MCF 10A (cell line): ENCODE data around the gene PTPDC1. TPM values are rescaled to one million over a fixed set of nuclear protein-coding genes. Genes with fewer than 3 reads are reported as not detected.
A peak's percentile ranks its signal among the peaks of the same experiment; 100 is the strongest.

Experiments used
- BruUV-seq: library from RNA; stranded (reverse); fragments of 400-500 nt; replicated peaks from 2 replicates; lab custom pipeline; 2021; lab: Mats Ljungman, UMichigan
- CTCF ChIA-PET: fragments of 300-600 bp; sonication (Branson Sonifier 250); formaldehyde crosslinking; extraction: SDS; loops from one replicate; lab custom pipeline; 2021; ENCODE audit warnings: antibody characterized with exemption, inconsistent platforms; lab: Yijun Ruan, JAX
- POLR2A ChIA-PET: fragments of 300-600, 350-650 bp; sonication (Branson Sonifier 250); formaldehyde crosslinking; extraction: SDS; loops from one replicate; lab custom pipeline; 2020; ENCODE audit warnings: antibody characterized with exemption, inconsistent platforms; lab: Yijun Ruan, JAX
- DNase-seq: peaks from one replicate; pipeline ENCODE4 v3.0.0-alpha.2; 2018; ENCODE audit not compliant: unreplicated experiment
- H3K27ac Mint-ChIP-seq: one replicate; pipeline ENCODE4 v1.8.0; 2022; ENCODE audit warnings: mild to moderate bottlenecking, low read depth, mixed read lengths; ENCODE audit not compliant: unreplicated experiment
- H3K27me3 Mint-ChIP-seq: one replicate; pipeline ENCODE4 v1.8.0; 2022; ENCODE audit warnings: mixed read lengths; ENCODE audit not compliant: insufficient read depth, unreplicated experiment
- H3K36me3 Mint-ChIP-seq: one replicate; pipeline ENCODE4 v1.8.0; 2022; ENCODE audit warnings: mild to moderate bottlenecking, moderate library complexity, mixed read lengths; ENCODE audit not compliant: insufficient read depth, unreplicated experiment
- H3K4me1 Mint-ChIP-seq: one replicate; pipeline ENCODE4 v1.8.0; 2022; ENCODE audit warnings: mixed read lengths; ENCODE audit not compliant: insufficient read depth, unreplicated experiment
- H3K4me3 Mint-ChIP-seq: one replicate; pipeline ENCODE4 v1.8.0; 2022; ENCODE audit warnings: mild to moderate bottlenecking, moderate library complexity, mixed read lengths; ENCODE audit not compliant: unreplicated experiment
- H3K9me3 Mint-ChIP-seq: one replicate; pipeline ENCODE4 v1.8.0; 2022; ENCODE audit warnings: mixed read lengths; ENCODE audit not compliant: unreplicated experiment
- CTCF ChIP-seq: fragments of 200-600 bp; IDR thresholded peaks from one replicate; pipeline ENCODE4 v1.8.0; 2022; ENCODE audit warnings: antibody characterized with exemption, mild to moderate bottlenecking; ENCODE audit not compliant: unreplicated experiment
- intact Hi-C: fragments of 100-400 bp; cut with micrococcal nuclease; formaldehyde crosslinking; loops from 2 replicates; pipeline ENCODE4 v1.14.1; 2022
- total RNA-seq: library from RNA; stranded (reverse); gene quantifications from 2 replicates; pipeline ENCODE4 v1.2.3, GENCODE V29; 2022

Gene PTPDC1
- total RNA-seq, 1 experiment from 2014 or later, result 42.2 TPM

GRCh38 chr9:94127806-94128205, 43.5 kb downstream of the PTPDC1 start:
- Mint-ChIP-seq H3K27ac (no peak overlapping the region), H3K27me3 (no peaks in the 10 kb centered on the region), H3K4me1 (peaks cover 5% of the 10 kb centered on the region), H3K9me3 (peaks cover 30% of the 10 kb centered on the region), H3K4me3 (no peak overlapping the region), H3K36me3 (peaks cover 31% of the 10 kb centered on the region)
- TF ChIP-seq CTCF, result no peak
- no peak for DNase-seq
- no TSS peak for BruUV-seq
- CTCF ChIA-PET, result no interaction called here
- POLR2A ChIA-PET, result interaction anchor here (0.6 to 2.7 kb wide), 2 partner anchors 7 to 1138 kb away, joined by 3 to 18 read pairs; no protein-coding TSS in a partner anchor
- intact Hi-C loops, result no loop called here

- no peak for TF ChIP-seq CTCF
- no peak overlapping the region for H3K27ac Mint-ChIP-seq
- peaks cover 9% of the 10 kb centered on the region for H3K4me1 Mint-ChIP-seq
- no peak for DNase-seq
- intact Hi-C loops, result no loop called here
- peaks cover 28% of the 10 kb centered on the region for H3K9me3 Mint-ChIP-seq
- ChIA-PET POLR2A (interaction anchor here (0.6 to 1.9 kb wide), 2 partner anchors 40 to 1139 kb away, joined by 3 to 4 read pairs; no protein-coding TSS in a partner anchor), CTCF (no interaction called here)
- H3K36me3 Mint-ChIP-seq, result peaks cover 25% of the 10 kb centered on the region
- no peaks in the 10 kb centered on the region for H3K27me3 Mint-ChIP-seq
- no peak overlapping the region for H3K4me3 Mint-ChIP-seq
- no TSS peak for BruUV-seq
Observed at GRCh38 chr9:94128580-94128979, 44.3 kb downstream of the PTPDC1 start.

- POLR2A ChIA-PET, result interaction anchor here (0.7 to 14.5 kb wide), 22 partner anchors 8 to 1372 kb away, joined by 3 to 330 read pairs (median 6); partner anchors contain the start of gene PTPDC1
- intact Hi-C loops, result loop anchor here (1.0 to 5.0 kb wide), 4 partner anchors 32 to 78 kb away; no protein-coding TSS in a partner anchor
- no peak for TF ChIP-seq CTCF
- peak overlapping the region; percentile 93 for H3K27ac Mint-ChIP-seq
- no TSS peak for BruUV-seq
- no peaks in the 10 kb centered on the region for H3K9me3 Mint-ChIP-seq
- H3K4me3 Mint-ChIP-seq, result peak overlapping the region; percentile 41
- H3K27me3 Mint-ChIP-seq, result no peaks in the 10 kb centered on the region
- H3K36me3 Mint-ChIP-seq, result peaks cover 7% of the 10 kb centered on the region
- peaks cover 59% of the 10 kb centered on the region for H3K4me1 Mint-ChIP-seq
- DNase-seq, result peak; percentile 22
- CTCF ChIA-PET, result interaction anchor here (0.7 to 2.4 kb wide), 10 partner anchors 28 to 120 kb away, joined by 3 to 11 read pairs (median 4); no protein-coding TSS in a partner anchor
Observed at GRCh38 chr9:94134629-94135028, 50.4 kb downstream of the PTPDC1 start.

DNA sequence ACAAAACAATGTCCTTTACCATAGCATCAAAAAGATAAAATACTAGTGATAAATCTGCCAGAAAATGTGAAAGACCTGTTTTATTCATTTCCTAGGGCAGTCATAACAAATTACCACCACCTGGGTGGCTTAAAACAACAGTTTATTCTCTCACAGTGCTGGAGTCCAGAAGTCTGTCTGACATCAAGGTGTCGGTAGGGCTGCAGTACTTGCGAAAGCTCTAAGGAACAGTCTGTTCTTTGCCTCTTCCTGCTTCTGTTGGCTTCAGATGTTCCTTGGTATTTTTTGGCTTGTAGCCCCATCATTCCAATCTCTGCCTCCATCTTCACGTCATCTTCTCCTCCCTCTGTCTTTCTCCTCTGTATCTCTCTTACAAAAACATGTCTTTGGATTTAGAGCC, 51.0 kb downstream of the PTPDC1 start:
- intact Hi-C loops, result loop anchor here (1.0 to 5.0 kb wide), 4 partner anchors 31 to 78 kb away; no protein-coding TSS in a partner anchor

More for the DNA sequence above, 51.0 kb downstream of the PTPDC1 start:
- ChIA-PET CTCF (interaction anchor here (0.8 to 2.4 kb wide), 10 partner anchors 27 to 122 kb away, joined by 3 to 11 read pairs (median 4); no protein-coding TSS in a partner anchor), POLR2A (interaction anchor here (0.6 to 14.5 kb wide), 23 partner anchors 9 to 1372 kb away, joined by 3 to 330 read pairs (median 5); partner anchors contain the start of gene PTPDC1)
- peak overlapping the region; percentile 93 for H3K27ac Mint-ChIP-seq
- no peak for TF ChIP-seq CTCF
- H3K27me3 Mint-ChIP-seq, result no peaks in the 10 kb centered on the region
- peaks cover 63% of the 10 kb centered on the region for H3K4me1 Mint-ChIP-seq
- peak overlapping the region; percentile 41 for H3K4me3 Mint-ChIP-seq
- no peaks in the 10 kb centered on the region for H3K9me3 Mint-ChIP-seq
- peak; percentile 97 for DNase-seq
- H3K36me3 Mint-ChIP-seq, result peaks cover 7% of the 10 kb centered on the region
- no TSS peak for BruUV-seq
